Measurements from ENCODE around the gene TMEM147.

DNA sequence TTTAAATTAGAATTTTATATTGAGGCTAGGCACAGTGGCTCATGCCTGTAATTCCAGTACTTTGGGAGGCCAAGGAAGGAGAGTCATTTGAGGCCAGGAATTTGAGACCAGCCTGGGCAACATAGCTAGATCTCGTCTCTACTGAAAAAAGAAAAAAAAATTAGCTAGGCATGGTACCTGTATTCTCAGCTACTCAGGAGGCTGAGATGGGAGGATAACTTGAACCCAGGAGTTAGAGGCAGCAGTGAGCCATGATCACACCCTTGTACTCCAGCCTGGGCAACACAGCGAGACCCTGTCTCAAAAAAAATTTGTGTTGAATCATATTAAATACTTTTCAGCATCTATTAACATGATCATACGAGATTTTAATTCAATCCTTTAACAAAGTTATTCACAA is 45.4 kb downstream of the TMEM147 start:
- no peak for TF ChIP-seq CTCF (IDR thresholded peaks at IDR 0.05)
- TF ChIP-seq POLR2A (IDR thresholded peaks at IDR 0.05) = no peak
